NOMO-1 treated with dmso at 0.1 percent for 144 hours (cell line): ENCODE data around the gene TMEM167A.
"Not testable (repeated sequence)": the region's sequence is repeated elsewhere in the genome, so short reads cannot be mapped to it uniquely, and the experiment has no call there.

ENCODE experiments used
- DNase-seq: peaks from one replicate; lab custom pipeline; 2025; ENCODE audit not compliant: unreplicated experiment; lab: John Stamatoyannopoulos, UW

TMEM167A gene

GRCh38 chr5:83090169-83090568 lies 13.0 kb upstream of the TMEM167A start:
- DNase-seq = no peak

- no peak for DNase-seq
Observed at GRCh38 chr5:83085106-83085505, 7.9 kb upstream of the TMEM167A start.

DNA sequence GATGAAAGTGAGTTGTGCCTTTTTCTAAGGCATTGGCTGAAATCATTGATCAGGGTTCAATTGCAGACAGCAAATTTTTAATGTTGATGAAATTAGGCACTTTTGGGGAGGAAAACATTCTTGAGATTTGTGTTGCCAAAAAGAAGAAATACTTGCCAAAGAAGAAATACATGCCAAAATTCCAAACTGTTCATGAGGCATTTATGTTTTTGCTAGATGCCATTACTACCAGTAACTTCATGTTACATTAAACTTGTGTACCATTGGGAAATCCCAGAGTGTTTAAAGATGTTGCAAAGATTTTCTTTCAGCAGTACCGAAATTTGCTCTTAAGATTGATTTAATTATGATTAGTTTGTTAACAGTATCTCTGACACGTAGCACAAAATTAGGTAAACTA lies 7.1 kb upstream of the TMEM167A start:
- no peak for DNase-seq

- DNase-seq = no peak
Observed at GRCh38 chr5:83082750-83083149, 5.6 kb upstream of the TMEM167A start.

DNA sequence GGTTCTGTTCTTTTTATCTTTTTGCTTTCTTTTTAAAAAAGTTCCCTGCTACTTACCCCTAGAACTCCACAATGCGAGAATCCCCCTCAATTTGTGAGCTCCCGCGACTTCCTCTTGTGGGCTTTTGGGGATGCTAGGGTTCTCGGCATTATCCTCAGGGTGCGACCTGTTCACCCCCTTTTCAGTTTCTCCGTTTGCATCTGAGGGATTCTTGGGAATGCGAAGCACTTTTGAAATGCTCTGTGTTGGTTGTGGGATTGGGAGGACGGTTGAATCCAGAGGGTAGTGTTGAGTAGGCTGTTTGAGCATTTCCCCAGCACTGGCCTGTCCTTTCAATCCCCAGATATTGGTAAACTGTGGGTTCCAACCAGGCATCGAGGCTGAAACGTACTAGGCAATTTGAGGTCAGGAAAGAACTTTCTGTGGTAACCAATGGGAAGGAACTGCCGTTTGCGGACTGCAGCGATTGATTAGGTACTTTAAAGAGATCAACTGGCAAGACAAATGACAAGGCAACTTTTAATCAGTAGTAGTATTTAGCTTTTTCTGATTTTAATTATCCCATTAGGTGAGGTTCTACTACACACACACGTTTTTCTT lies 568 bp upstream of the TMEM167A start:
- DNase-seq = peak; percentile 35

GRCh38 chr5:83072966-83073365 lies 4.2 kb downstream of the TMEM167A start:
- peak; percentile 28 for DNase-seq

DNA sequence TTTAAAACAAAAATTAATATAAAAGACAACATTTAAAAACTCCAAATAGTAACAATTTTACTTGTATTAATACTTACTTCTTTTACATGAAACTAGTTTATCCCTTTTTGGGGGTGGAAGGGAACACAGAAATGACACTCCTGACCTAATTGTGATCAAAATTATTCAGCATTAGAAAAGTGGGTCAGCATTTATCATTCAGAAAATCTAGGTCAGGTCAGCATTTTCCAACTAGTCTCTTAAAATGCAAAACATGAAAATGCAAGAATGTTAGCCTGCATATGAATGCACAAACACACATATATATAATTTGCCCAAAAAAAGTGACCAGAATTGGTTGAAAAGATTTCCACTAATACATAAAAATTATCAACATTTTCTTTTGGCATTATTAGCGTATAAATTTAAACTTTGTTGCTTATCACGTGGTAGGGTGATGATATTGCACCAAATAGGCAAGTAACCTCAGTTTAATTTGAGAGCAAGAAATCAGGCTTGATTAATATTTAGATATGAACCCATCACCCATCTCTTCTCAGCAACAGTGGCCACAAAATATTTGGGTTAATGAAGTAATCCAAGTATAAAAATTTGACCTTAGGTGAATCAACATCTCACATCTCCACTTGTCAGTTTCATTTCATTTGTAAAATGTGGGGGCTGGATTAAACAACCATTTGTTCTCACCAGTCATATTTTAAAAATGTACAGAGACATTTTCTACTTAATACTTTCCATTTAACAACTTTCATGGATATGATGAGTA lies 5.7 kb downstream of the TMEM167A start:
- DNase-seq = no peak

- DNase-seq = no peak
Observed at GRCh38 chr5:83069096-83069799, 7.9 kb downstream of the TMEM167A start.

- DNase-seq = not testable (repeated sequence)
Observed at GRCh38 chr5:83067377-83067776, 9.8 kb downstream of the TMEM167A start.

GRCh38 chr5:83066548-83067110 lies 10.6 kb downstream of the TMEM167A start:
- DNase-seq = no peak

GRCh38 chr5:83059341-83059740 lies 17.9 kb downstream of the TMEM167A start:
- DNase-seq = no peak

- no peak for DNase-seq
Observed at GRCh38 chr5:83058726-83059125, 18.5 kb downstream of the TMEM167A start.

DNA sequence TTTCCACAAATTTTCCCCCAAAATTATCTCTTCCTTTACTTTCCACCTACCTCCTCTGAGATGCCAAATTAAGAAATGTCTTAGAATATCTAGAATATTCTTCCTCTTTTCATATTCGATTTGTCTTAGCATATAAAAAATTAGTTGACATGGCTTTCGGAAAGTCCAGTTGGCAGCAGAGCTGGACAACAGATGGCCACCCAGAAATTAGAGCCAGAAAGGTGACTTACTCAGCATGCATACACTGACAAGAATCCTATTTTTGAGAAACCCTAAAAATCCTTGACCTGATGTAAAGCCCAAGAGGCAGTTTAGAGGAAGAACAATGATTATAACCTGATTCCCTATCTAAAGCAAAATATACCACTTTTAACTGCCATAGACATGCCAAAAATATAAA lies 22.0 kb downstream of the TMEM167A start:
- no peak for DNase-seq

- no peak for DNase-seq
Observed at GRCh38 chr5:83050723-83051340, 26.4 kb downstream of the TMEM167A start.

DNA sequence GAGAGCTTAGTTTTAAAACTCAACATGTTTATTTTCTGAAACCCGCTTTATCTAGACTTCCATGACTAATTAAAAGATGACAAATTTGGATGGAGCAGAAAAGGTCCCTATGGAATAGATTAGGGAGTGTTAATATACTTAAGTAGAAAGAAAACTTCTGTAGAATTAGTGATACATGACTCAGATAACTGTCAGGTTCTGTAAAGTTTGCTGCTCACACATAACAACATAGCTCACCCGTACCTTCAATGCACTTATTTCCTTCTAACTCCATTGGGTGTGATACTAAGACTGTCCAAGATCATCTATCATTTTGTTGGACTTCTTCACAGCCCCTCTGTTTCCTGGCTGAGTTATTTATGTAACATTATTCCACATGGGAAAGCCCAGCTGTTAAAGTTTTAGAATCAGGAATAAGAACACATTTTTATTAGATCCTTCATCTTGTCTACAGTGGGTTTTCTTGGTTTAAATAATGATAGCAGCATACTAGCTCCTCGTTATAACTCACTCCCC lies 27.8 kb downstream of the TMEM167A start:
- no peak for DNase-seq

- no peak for DNase-seq
Observed at GRCh38 chr5:83048811-83049210, 28.4 kb downstream of the TMEM167A start.

GRCh38 chr5:83048277-83048676 lies 28.9 kb downstream of the TMEM167A start:
- DNase-seq = no peak

- DNase-seq = no peak
Observed at GRCh38 chr5:83044926-83045325, 32.3 kb downstream of the TMEM167A start.

GRCh38 chr5:83042507-83042906 lies 34.7 kb downstream of the TMEM167A start:
- no peak for DNase-seq

DNA sequence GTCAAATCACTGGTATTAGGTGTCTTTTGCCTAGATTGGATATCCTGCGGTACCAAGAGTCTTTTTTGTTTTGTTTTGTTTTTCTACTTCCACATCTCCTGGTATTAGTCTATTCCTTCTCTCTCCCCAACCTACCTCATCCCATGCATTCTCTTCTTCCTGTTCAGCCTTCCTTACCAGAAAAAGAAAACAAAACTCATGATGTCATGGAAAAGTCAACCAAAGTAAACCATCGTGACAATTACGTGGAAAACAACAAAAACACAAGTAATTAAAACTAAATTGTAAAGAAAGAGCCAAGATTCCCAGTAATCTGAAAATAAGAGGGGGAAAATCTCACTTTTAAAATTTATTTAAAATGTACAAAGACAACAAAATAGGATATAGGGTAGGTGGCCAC lies 38.3 kb downstream of the TMEM167A start:
- no peak for DNase-seq

GRCh38 chr5:83036991-83037575 lies 40.1 kb downstream of the TMEM167A start:
- no peak for DNase-seq
